ENCODE results near the gene APP. TPM values are rescaled to one million over a fixed set of nuclear protein-coding genes. Genes with fewer than 3 reads are reported as not detected.

APP gene
- total and polyA plus RNA-seq, 4 donors = 86.9 to 414 (median 367) TPM

DNA sequence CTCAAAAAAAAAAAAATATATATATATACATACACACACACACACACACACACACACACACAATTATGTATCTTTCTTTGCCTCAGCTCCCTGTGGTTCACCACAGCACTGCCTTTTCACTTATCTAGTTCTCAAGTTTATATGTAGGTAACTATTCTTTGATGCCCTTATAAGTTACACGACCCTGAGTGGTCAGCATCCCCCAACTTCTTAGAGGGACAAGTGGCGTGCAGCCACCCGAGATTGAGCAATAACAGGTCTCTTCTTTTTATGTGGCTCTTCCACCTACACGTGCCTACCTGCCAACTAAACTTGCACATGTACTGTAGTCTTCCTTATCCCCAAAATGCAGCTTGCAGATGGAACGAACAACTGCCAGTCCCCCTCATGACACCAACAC, 315.0 kb downstream of the APP start:
- no peak overlapping the region for H3K27ac ChIP-seq (ENCODE audit: low read depth in 1 of 2, low read length in 1 of 2)
- ATAC-seq (ENCODE audit: insufficient read depth, low FRiP score) (no peak), DNase-seq (no peak)
- H3K9ac ChIP-seq (ENCODE audit: insufficient read depth in 1 of 2, low read length in 2 of 2) = no peak overlapping the region
- H3K9me3 ChIP-seq (ENCODE audit: control insufficient read depth in 4 of 4, insufficient read depth in 3 of 4, low read length in 3 of 4) = no peaks in the 10 kb centered on the region
- no peak overlapping the region for H3K4me3 ChIP-seq
- H3K36me3 ChIP-seq (ENCODE audit: control insufficient read depth in 4 of 4, insufficient read depth in 4 of 4, low read length in 4 of 4) = peaks cover 0 to 1% (median 0%) of the 10 kb centered on the region in 4 donors
- TF ChIP-seq, protein P1, sequence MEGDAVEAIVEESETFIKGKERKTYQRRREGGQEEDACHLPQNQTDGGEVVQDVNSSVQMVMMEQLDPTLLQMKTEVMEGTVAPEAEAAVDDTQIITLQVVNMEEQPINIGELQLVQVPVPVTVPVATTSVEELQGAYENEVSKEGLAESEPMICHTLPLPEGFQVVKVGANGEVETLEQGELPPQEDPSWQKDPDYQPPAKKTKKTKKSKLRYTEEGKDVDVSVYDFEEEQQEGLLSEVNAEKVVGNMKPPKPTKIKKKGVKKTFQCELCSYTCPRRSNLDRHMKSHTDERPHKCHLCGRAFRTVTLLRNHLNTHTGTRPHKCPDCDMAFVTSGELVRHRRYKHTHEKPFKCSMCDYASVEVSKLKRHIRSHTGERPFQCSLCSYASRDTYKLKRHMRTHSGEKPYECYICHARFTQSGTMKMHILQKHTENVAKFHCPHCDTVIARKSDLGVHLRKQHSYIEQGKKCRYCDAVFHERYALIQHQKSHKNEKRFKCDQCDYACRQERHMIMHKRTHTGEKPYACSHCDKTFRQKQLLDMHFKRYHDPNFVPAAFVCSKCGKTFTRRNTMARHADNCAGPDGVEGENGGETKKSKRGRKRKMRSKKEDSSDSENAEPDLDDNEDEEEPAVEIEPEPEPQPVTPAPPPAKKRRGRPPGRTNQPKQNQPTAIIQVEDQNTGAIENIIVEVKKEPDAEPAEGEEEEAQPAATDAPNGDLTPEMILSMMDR (IDR thresholded peaks at IDR 0.05; ENCODE audit: control extremely low read depth, extremely low read depth) = no peak
- peaks cover 0 to 8% (median 3%) of the 10 kb centered on the region in 5 donors for H3K4me1 ChIP-seq (ENCODE audit: control insufficient read depth in 5 of 5, insufficient read depth in 5 of 5, low read length in 5 of 5)
- H3K27me3 ChIP-seq (ENCODE audit: control insufficient read depth in 3 of 3, insufficient read depth in 3 of 3, low read length in 2 of 3) = peaks cover 0 to 2% (median 0%) of the 10 kb centered on the region in 3 donors
- WGBS, 2 donors = 85 to 86% methylated on average over 5 of the region's 5 CpGs

DNA sequence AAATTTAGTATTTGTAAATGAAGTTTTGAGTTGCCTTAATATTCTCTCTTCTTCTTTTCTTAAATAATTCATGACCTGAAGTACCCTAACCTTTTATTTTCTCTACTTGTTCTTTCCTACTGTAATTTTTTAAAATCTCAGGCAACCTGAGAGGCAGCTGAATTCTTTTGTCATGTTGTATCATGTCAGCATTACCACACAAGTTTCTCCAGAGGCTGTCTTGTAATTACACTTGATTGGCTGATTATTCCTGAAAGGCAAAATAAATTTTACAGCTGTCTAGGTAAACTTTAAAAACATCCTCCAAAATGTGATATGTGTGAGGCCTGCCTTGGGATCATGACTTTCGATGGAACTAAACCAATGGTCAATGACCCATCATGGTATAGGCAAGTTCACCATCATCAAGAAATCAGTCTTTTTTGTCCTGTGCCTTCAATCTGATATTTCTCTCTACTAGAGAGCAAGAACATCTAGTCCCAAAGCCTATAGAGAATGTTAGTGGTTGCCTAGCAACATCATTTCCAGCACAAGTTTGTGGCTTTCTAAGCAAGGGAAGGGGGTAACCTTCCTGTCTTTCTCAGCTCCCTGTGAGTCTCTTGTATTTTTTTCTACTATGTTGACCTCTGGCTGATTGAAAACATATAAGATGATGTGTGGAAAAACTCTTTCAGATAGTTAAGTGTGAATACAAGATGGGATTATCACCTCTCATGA, 320.3 kb downstream of the APP start:
- peak in 2 of 3 donors; percentile 58 to 65 for DNase-seq
- no peaks in the 10 kb centered on the region for H3K4me1 ChIP-seq (ENCODE audit: control insufficient read depth in 5 of 5, insufficient read depth in 5 of 5, low read length in 5 of 5)
- peaks cover 0 to 2% (median 0%) of the 10 kb centered on the region in 3 donors for H3K27me3 ChIP-seq (ENCODE audit: control insufficient read depth in 3 of 3, insufficient read depth in 3 of 3, low read length in 2 of 3)
- H3K9me3 ChIP-seq (ENCODE audit: control insufficient read depth in 4 of 4, insufficient read depth in 3 of 4, low read length in 3 of 4) = peaks cover 0 to 7% (median 1%) of the 10 kb centered on the region in 4 donors
- WGBS, 2 donors = 96 to 98% methylated on average over 1 of the region's 1 CpG
- ATAC-seq (ENCODE audit: insufficient read depth, low FRiP score) = no peak
- no peak overlapping the region for H3K4me3 ChIP-seq
- H3K36me3 ChIP-seq (ENCODE audit: control insufficient read depth in 4 of 4, insufficient read depth in 4 of 4, low read length in 4 of 4) = no peaks in the 10 kb centered on the region
- H3K27ac ChIP-seq (ENCODE audit: low read depth in 1 of 2, low read length in 1 of 2) = no peak overlapping the region
- H3K9ac ChIP-seq (ENCODE audit: insufficient read depth in 1 of 2, low read length in 2 of 2) = no peak overlapping the region
- TF ChIP-seq, protein P1 (IDR thresholded peaks at IDR 0.05; ENCODE audit: control extremely low read depth, extremely low read depth) = no peak

DNA sequence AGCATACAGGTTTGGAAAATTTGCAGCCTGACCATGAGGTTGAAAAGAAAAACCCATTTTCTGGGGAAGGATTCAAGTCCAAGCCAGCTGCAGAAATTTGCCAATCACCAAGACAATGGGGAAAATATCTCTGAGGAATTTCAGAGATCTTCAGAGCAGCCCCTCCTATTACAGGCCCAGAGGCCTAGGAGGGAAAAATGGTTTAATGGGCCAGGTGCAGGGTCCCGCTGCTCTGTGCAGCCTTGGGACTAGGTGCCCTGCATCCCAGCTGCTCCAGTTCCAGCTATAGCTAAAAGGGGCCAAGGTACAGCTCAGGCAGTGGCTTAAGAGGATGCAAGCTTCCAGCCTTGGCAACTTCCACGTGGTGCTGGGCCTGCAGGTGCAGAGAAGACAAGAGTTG, 322.3 kb downstream of the APP start:
- peaks cover 0 to 7% (median 1%) of the 10 kb centered on the region in 4 donors for H3K9me3 ChIP-seq (ENCODE audit: control insufficient read depth in 4 of 4, insufficient read depth in 3 of 4, low read length in 3 of 4)
- TF ChIP-seq, protein P1 (IDR thresholded peaks at IDR 0.05; ENCODE audit: control extremely low read depth, extremely low read depth) = no peak
- WGBS, 2 donors = 69 to 71% methylated on average over 2 of the region's 2 CpGs

More for the DNA sequence above, 322.3 kb downstream of the APP start:
- Histone ChIP-seq H3K27me3 (ENCODE audit: control insufficient read depth in 3 of 3, insufficient read depth in 3 of 3, low read length in 2 of 3) (peaks cover 0 to under 1% (median 0%) of the 10 kb centered on the region in 3 donors), H3K4me1 (ENCODE audit: control insufficient read depth in 5 of 5, insufficient read depth in 5 of 5, low read length in 5 of 5) (no peaks in the 10 kb centered on the region), H3K9ac (ENCODE audit: insufficient read depth in 1 of 2, low read length in 2 of 2) (no peak overlapping the region), H3K36me3 (ENCODE audit: control insufficient read depth in 4 of 4, insufficient read depth in 4 of 4, low read length in 4 of 4) (no peaks in the 10 kb centered on the region), H3K27ac (ENCODE audit: low read depth in 1 of 2, low read length in 1 of 2) (no peak overlapping the region), H3K4me3 (no peak overlapping the region)
- ATAC-seq (ENCODE audit: insufficient read depth, low FRiP score) (no peak), DNase-seq (no peak)

Measured in lung (tissue), 12 donors.